HG03432 (cell line): Measurements from ENCODE around the gene STMND1.
"Not testable (repeated sequence)": the region's sequence is repeated elsewhere in the genome, so short reads cannot be mapped to it uniquely, and the experiment has no call there.

Experiments
- ATAC-seq: cut with Tn5 transposase; IDR thresholded peaks from one replicate; pipeline ENCODE4 v1.9.1; 2021; ENCODE audit warnings: mild to moderate bottlenecking, moderate library complexity; ENCODE audit not compliant: unreplicated experiment

The STMND1 gene

GRCh38 chr6:17101422-17102257 lies at the start of gene STMND1:
STMND1 (plus strand) TSS chr6:17102050; CDS start chr6:17102258, 208 bp downstream.
- no peak for ATAC-seq

GRCh38 chr6:17054647-17055046 lies 47.2 kb upstream of the STMND1 start:
- ATAC-seq: no peak

GRCh38 chr6:17057322-17057721 lies 44.5 kb upstream of the STMND1 start:
- ATAC-seq: no peak

GRCh38 chr6:17058550-17058949 lies 43.3 kb upstream of the STMND1 start:
- ATAC-seq: no peak

- ATAC-seq: no peak
Measured at GRCh38 chr6:17059022-17059421, 42.8 kb upstream of the STMND1 start.

GRCh38 chr6:17059850-17060249 lies 42.0 kb upstream of the STMND1 start:
- no peak for ATAC-seq

- ATAC-seq: no peak
Measured at GRCh38 chr6:17061097-17061496, 40.8 kb upstream of the STMND1 start.

- no peak for ATAC-seq
Measured at GRCh38 chr6:17062871-17063440, 38.9 kb upstream of the STMND1 start.

GRCh38 chr6:17064975-17065374 lies 36.9 kb upstream of the STMND1 start:
- ATAC-seq: no peak

- ATAC-seq: no peak
Measured at GRCh38 chr6:17066610-17067009, 35.2 kb upstream of the STMND1 start.

- not testable (repeated sequence) for ATAC-seq
Measured at GRCh38 chr6:17068972-17069371, 32.9 kb upstream of the STMND1 start.

GRCh38 chr6:17070400-17070799 lies 31.4 kb upstream of the STMND1 start:
- ATAC-seq: not testable (repeated sequence)

GRCh38 chr6:17073596-17073995 lies 28.3 kb upstream of the STMND1 start:
- ATAC-seq: not testable (repeated sequence)

GRCh38 chr6:17081273-17081672 lies 20.6 kb upstream of the STMND1 start:
- ATAC-seq: no peak

GRCh38 chr6:17081860-17082508 lies 19.9 kb upstream of the STMND1 start:
- no peak for ATAC-seq

- no peak for ATAC-seq
Measured at GRCh38 chr6:17083397-17083796, 18.5 kb upstream of the STMND1 start.

- peak; percentile 43 for ATAC-seq
Measured at GRCh38 chr6:17086469-17086868, 15.4 kb upstream of the STMND1 start.

- ATAC-seq: no peak
Measured at GRCh38 chr6:17088091-17088611, 13.7 kb upstream of the STMND1 start.

GRCh38 chr6:17091122-17091521 lies 10.7 kb upstream of the STMND1 start:
- ATAC-seq: no peak

- no peak for ATAC-seq
Measured at GRCh38 chr6:17093686-17094085, 8.2 kb upstream of the STMND1 start.

GRCh38 chr6:17096096-17096495 lies 5.8 kb upstream of the STMND1 start:
- no peak for ATAC-seq

GRCh38 chr6:17096652-17097051 lies 5.2 kb upstream of the STMND1 start:
- ATAC-seq: no peak
